GM18526 (cell line): Measurements from ENCODE around the gene POLN.

ENCODE experiments used
- POLR2A ChIP-seq: IDR thresholded peaks from 3 replicates; pipeline ENCODE4 v1.6.1; 2011; ENCODE audit not compliant: insufficient read length; ENCODE audit errors: extremely low read depth

The POLN gene

DNA sequence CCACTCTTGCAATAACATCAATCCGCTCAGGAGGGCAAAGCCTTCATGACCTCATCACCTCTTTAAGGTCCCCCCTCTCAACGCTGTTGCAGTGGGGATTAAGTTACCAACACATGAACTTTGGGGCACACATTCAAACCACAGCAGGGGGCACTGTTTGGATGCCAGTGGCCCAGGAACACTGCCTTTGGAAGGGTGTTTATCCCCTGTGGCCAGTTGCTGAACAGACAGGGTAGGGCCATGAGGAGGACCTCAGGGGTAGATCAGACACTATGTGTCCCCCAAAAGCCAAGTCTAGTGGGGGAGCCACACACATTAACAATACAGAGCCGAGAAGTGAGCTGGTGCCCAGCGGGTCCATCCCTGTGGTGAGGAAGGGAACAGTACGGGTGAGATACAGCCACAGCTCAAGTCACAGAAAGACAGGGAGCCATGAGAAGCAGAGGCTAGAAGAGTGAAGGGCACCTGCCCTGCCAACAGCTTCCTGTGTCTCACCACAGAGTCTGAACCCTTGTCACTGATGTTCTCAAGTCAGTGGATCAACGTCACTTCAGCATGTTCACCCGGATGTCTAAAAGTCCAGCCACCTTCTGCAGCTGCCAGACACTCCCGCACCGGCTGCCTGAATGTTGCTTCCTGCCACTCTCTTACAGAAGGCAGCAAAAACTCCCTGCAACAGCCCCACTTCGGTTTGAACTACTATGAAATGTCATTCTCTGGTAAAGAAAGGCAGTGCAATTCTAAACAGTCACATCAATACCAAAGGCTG, 39.8 kb upstream of the POLN start:
- TF ChIP-seq POLR2A, result no peak

DNA sequence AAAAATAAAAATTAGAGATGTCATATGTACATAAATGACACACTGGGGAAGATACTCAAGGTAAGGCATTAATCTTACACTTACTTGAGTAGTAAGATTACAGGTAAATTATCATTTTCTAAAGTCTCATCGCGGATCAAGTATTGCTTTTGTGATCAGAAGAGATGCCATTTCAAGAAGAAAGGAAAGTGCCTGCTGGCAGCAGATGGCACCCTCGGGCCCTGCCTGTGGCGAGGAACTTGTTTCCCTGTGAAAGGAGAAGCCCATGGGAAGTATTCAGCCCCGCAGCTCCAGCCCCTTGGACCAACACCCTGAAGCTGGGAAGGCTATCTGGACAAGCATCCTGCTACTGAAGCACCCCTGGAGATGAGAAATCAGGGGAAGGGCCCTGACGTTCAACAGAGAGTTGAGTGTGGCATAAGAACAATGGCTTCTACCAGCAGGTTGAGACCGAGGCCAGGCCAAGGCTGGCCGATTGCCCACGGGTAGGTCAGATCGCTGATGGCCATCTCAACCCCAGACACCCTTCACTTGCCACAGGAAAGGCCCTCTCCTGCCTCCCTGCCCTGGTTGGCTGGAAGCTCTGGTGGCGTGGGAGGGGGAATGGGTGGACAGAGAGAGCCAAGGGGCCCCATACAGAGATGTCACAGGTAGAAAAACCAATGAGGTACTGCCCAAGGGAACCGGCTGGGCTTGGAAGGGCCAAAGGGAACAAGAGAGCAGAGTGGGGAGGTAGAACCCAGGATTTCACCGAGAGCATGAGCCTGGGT, 38.8 kb upstream of the POLN start:
- TF ChIP-seq POLR2A, result no peak

DNA sequence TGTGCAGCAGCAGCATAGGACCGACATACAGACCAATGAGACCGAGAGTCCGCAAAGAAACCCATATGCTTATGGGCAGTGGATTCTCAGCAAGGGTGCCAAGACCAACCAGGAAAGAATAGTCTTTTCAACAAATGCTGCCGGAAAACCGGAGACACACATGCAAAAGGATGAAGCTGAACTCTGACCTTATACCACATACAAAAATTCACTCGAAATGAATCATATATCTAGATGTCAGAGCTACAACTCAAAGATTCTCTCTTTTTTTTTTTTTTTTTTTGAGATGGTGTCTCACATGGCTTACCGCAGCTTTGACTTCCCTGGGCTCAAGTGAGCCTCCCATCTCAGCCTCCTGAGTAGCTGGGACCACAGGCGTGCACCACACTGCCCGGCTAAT, 36.0 kb upstream of the POLN start:
- no peak for TF ChIP-seq POLR2A

DNA sequence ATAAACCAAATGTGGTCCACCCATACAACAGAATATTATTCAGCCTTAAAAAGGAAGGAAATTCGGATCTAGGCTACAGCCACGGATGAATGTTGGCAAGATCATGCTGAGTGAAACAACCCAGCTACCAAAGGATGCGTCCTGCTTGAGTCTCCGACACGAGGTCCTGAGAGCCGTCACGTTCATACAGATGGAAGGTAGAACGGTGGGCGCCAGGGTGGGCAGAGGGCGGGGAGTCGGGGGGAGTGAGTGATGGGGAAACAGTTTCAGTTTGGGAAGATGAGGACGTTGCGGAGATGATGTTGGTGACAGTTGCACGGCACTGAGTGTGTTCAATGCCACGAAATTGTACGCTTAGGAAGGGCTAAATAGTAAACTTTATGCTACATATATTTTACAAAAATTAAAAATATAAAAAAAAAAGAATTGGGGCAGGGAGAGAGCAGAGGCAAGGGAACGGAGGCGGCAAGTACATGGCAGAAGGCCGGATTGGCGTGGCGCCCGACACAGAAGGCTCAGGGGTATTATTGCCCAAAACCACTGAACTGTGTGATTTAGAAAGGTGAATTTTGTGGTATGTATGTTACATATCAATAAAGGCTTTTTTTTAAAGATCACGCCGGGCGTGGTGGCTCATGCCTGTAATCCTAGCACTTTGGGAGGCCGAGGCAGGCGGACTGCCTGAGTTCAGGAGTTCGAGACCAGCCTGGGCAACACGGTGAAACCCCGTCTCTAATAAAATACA, 34.8 kb upstream of the POLN start:
- TF ChIP-seq POLR2A, result no peak

DNA sequence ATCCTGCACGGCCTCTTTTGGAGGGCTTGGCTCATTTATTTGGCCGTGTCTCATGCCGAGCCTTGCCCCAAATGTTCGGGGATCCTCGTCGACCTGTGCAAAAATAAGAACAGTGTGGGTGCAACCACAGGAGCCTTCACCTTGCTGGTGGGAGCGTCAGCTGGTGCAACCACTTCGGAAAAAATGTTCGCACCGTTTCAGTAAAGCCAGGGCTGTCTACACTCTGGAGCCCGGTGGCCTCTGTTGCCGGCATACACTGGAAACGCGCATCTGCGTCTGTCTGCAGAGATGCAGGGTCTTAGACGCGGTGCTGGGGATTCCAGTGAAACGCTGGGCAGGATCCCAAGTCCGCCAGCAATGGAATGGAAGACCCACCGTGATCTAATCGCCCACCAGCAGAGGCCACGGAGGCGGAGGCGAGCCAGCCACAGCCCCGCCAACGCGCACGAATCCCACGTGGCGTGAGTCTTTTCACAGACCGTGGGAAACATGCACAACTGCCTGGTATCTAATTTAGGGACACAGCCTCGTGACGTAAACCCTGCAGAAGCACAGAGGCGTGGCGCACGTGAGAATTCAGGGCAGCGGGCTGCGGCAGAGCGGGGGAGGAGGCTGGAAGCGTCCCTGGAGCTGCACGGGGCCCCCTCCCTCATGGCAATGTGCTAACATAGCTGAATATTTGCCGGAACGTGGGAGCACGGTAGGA, 33.8 kb upstream of the POLN start:
- no peak for TF ChIP-seq POLR2A

DNA sequence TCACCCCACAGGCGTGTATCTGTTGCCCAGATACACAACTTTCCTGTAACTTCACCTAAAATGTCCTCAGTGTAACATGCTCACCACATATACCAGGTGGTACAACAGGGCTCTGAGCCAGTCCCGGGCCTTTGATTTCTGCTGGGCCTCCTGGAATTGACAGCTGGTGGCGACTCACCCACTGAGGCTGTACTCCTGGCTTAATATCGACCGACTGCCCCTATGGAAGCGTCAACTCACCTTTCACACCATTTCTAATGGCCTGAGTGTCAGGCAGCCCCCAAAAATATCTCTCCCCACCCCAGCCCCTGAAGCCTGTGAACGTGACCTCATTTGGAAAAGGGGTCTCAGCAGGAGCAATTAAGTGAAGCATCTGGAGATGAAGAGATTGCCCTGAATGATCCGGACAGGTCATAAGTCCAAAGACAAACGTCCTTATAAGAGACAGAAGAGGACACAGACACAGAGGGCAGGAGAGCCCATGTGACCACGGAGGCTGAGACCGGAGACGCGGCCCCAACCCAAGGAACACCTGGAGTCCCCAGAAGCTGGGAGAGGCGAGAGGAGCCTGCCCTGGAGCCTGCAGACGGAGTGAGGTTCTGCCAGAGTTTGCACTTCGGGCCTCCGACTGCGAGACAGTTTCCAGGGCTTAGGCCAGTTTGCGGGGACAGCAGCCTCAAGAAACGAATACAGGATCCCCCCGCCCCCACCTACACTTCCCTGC, 32.6 kb upstream of the POLN start:
- no peak for TF ChIP-seq POLR2A

DNA sequence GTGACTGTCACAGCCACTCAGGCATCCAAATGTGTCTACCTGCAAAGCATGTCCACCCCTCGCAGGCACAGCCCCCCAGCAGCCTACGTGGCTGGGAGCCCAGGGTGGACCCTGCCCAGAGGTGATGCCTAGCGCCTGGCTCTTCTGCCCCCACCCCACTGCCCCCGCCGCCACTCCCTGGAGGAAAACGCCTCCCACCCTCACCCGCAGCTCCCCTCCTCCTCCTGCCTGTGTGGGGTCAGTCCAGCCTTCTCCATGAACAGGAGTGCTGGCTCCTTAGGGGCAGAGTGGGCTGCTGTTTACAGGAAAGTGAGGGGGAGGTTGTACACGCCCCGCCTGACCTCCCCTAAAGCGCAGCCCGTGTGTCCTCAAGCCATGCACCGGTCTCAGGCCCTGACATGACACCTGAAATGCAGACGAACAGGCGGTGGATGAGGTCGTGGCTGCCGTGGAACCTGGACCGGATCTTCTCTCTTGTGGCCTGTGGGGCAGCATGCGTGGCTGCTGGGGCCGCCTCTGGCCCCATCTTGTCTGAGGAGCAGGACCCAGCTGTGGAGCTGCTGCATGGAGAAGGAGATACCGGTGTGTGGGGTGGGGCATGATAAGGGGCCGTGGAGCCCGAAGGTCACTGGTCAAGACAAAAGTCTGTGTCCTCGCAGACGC, 31.9 kb upstream of the POLN start:
- no peak for TF ChIP-seq POLR2A

DNA sequence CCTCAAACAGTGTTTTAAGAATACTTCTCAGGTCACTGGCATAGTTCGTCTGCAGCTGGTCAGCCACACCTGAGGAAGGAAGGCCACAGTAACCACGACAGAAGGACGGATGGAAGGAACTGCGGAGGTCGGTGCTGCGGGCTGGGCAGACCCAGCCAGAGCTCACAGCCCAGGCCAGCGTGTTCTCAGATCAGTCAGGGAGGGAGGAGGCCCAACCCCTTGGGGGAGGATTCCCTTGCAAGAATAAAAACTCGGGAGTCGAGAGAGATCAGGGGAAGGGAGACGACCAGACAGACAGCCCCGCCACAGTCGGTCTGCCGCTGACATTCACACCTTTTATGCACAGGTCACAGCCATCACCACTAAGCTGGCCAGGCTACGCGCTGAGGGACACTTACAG, 31.3 kb upstream of the POLN start:
- TF ChIP-seq POLR2A, result no peak

DNA sequence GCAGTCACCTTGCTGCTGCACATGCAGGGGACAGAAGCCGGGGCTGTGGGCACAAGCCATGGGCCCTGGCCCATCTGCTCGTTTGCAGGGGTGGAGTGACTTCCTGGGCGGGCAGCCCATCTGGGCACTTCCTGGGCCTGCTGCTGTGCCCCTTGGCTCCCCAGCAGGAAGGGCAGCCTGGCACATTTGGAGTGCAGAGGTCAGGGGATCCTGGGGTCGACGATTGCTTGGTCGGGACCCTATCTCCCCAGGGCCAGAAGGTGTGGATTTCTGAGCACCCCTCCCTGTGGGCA, 30.9 kb upstream of the POLN start:
- no peak for TF ChIP-seq POLR2A

DNA sequence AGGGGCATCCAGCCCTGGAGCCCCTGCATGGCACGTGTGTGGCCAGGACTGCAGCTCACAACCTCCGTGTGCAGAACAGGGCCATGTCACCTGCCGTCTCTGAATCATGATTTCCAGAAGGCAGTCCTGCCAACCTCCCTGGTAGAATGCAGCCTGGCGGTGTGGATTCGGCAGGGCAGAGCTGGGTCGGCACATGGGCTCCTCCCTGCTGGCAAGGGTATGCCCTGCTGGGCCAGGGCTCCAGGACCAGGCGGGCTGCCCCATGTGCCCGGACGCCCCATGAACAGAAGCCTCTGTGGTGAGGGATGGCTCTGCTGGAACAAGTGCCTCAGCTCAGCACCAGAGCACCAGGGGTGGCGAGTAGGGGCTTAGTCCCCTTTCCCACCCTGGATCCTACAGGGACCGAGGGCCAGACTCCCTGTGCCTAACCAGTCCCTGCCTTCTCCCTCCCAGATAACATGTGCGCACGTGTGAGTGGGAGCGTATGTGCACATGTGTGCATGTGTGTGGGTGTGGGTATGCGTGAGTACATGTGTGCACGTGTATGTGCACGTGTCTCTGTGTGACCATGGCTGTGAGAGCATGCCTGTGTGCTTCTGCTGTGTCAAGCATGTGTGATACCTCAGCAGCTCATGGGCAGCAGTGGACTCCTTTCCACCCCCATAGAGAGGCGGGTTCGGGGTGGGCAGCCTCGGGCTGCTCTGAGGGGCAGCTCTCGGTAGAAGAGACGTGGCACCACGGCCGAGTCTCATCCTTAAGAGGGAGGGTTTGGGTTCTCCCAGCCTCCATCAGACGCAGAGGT, 30.3 kb upstream of the POLN start:
- no peak for TF ChIP-seq POLR2A

DNA sequence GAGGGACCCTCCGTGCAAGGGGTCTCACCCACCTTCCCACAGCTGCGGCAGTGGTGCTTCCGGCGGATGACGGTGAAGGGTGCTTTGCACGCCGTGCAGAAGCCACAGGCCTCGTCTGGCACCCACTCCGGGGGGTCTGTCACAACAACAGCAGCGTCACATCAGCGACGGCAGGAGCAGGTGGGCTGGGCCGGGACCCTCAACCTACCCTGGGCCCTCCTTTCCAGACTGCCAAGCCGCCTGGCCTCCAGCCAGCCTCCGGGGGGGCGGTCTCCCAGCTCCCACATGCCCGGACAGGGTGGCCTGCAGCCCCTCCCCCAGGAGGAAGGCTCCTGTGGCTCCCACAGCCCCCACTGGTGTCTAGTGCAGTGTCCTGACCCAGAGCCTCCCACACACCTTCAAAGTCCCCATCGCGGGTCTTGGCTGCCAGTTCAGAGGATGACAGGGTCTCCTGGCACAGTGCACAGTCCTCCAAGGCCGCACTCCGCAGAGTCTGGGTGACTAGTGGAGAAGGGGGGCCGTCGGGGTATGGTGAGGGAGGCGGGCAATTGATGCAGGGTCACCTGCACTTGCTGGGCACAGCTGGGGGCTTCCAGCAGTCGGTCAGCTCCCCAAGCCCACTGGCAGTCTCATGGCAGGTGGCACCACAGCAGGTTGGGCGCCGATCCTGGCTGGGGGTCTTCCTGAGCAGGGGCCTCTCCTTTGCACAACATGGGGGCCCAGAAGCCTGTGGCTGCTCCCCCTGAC, 29.5 kb upstream of the POLN start:
- TF ChIP-seq POLR2A, result no peak

DNA sequence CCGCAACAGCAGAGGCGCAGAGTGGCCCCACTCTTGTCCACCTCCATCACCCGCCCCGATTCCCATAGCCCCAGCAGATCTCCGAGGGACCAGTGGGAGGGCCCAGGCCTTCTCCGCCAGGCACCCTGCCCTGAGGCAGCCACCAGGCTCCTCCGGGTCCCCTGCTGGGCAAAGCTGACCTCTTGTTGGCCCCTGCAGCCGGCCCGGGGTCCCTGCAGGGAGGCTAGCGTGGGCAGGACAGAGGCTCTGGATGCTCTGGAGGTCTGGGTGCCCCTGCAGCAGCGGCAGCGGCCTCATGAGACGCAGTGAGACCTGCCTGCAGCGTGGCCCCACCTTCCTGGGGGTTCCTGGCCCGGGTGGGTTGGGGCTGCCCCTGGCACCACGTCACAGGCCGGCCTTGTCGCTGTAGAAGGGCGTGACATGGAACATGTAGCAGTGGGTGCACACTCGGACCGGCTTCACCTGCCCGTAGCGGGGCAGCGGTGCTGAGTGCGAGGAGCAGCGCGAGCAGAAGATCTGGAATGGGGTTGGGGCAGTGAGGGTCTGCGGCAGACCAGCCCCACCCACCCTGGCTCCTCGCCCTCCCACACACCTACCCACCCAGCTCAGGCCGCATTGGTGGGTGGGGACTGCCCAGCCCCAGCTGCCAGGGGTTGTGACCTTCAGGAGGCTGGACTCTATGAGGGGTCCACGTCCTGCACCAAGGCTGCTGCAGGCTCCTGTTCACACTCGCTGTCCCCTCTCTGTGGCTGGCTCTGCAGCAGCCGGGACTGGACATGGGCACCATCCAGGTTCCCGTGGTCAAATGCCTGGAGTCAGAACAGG, 28.6 kb upstream of the POLN start:
- TF ChIP-seq POLR2A, result no peak
